T follicular helper cell (primary cell): ENCODE data around the gene ZNF524.
A peak's percentile ranks its signal among the peaks of the same experiment; 100 is the strongest.

Experiments used
- DNase-seq: peaks from one replicate; pipeline ENCODE4 v3.0.0-alpha.2; 2020; ENCODE audit warnings: low read depth

Gene ZNF524

GRCh38 chr19:55642153-55643002 is 42.3 kb downstream of the ZNF524 start:
- no peak for DNase-seq

DNA sequence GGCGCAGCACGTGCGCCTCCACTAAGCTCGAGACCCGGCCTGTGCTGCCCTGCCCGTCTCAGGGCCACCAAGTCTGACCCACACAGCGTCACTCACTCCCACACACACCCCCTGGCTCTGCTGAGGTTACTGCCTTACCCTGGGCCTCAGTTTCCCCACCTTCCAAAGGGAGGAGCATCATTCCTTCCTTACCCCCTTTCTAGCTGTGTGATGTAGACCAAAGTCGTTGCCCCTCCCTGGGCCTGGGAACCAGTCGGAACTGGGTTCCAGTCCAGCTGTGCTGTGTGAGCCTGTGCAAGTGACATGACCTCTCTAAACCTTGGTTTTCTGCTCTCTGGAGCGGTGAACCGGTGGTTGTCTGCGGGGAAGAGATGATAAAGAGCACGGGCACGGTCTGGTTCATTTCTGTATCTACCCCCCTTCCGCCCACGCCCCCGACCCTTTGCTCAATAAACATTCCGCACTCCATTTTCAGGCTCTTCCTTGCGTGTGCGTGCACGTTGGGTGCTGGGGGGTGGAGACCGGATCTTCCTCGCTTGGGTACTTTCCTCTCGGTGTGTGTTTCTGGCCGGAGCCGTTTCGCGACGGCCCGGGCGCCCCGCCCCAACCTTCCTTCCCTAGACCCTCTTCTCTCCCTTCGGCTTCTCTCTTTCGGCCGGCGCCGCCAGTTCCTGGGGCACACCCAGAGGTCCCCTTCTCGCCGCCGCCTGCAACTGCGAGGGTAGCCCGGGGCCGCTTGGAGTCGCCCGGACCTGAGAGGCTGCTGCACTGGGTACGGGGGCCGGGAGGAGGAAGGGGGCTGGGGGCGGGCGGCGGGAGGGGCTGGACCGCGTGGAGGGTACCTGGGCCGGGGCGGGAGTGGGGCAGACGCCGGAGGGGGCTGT is 43.2 kb downstream of the ZNF524 start, which contains the start of gene ZNF581:
ZNF581 (plus strand) TSS at position 647 of the 884 bp plus-strand sequence. CDS start 923 bp downstream, outside the sequence.
- peak; percentile 66 for DNase-seq

DNA sequence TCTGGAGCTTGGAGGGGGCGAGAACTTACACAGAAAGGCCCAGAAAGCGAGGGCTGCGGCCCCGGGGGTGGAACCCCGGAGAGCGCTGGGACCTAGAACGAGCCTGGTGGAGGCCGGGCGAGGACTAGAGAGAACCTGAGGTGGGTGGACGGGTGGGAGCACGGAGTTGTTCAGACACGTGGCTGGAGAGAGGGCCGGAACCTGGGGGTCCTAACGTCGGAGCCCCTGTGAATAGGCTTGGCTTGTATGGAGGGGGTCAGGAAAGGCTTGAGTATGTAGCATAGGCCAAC is 43.7 kb downstream of the ZNF524 start:
- no peak for DNase-seq

GRCh38 chr19:55644191-55644833 is 44.2 kb downstream of the ZNF524 start:
- DNase-seq = no peak

DNA sequence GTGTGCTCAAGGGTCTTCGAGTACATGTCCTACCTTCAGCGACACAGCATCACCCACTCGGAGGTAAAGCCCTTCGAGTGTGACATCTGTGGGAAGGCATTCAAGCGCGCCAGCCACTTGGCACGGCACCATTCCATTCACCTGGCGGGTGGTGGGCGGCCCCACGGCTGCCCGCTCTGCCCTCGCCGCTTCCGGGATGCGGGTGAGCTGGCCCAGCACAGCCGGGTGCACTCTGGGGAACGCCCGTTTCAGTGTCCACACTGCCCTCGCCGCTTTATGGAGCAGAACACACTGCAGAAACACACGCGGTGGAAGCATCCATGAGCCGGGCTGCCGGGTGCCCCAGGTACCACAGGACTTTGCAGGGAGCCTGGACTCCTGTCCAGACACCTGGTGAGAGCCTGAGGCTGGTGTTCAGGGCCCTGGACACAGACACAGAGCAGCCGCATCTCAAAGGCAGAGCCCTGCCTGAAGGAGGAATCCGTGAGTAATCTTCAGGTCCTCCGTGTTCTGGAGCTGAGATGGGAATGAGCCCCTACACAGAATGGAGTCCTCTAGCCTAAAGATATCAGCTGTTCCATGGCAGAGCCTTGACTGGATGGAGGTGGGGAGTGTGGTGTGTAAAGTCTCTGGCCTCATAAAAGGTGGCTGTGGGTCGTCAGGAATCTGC is 44.9 kb downstream of the ZNF524 start:
- no peak for DNase-seq

GRCh38 chr19:55645512-55645881 is 45.4 kb downstream of the ZNF524 start:
- DNase-seq = no peak

DNA sequence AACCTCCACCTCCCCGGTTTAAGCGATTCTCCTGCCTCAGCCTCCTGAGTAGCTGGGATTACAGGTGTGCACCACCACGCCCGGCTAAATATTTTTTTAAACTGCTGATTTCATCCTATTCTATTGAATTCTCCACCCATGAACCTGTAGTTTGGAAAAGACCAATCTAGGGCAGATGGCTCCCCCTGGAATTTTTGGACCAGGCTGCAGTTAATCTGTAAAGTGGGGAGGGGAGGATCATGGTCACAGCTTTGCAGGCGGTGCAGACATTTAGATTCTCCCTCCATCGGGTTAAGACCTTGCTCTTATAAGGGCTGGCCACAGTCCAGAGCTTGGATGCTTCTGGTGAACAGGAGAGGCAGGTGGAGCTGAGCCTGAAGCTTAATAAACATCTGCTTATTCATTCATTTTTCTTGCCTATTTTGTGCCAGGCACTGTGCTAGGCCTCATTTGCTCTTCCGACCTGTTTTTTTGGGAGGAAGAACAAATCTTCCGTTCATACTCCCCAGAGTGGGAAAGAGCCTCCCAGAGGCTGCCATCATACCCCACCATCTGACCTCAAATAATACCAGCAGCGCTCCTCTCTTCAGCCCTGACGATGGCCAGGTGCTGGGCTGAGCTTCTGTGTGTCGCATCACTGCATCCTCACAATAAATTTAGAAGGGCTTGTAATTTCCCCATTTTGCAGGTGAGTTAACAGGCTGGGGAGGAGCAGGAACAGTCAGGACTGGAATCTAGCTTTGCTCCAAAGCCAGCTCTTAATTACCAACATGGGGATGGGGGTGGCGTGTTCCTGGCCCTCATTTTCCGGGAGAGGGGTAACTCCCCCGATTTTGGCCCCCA is 47.0 kb downstream of the ZNF524 start:
- no peak for DNase-seq

DNA sequence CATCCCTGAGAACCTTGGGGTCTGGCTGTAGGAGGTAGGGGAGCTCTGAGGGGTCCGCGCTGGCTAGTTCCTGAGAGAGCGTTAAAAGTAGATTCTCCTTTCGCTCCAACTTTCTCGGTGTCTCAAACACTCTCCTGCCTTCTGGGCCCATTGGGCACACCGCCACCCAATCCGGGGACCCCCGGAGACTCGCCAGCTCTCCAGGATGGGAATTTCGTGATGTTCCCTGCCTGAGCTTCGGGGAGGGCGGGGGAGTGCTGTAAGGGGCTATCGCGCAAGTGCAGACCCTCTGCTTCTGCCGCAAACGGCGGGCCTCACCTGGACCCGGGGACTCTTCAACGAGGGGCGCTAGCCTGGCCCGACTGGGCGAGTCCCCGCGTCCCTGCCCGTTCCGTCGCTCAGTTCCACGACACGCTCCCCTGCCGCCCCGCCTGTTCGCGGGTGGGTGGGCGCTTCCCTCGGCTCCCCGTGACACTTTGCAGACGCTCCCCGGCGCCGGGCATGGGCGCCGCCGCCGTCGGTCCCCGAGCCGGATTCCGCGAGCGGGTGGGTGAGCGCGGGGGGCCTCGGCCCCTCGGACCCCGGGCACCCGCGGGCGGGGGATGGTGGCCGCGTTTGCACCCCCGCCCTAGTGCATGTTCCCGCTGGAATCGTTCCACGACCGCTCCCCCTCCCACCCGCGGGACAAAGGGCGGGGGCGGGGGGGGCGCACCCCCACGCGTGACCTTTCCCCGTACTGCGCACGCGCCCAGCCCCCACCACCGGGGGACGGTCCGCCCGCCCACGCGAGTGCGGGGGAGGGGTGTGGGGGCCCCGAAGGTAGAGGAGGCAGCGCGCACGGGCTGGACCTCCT is 47.9 kb downstream of the ZNF524 start, which contains the start of gene CCDC106:
CCDC106 (plus strand) TSS at position 481 of the 853 bp plus-strand sequence. CDS start 835 bp downstream, outside the sequence.
- DNase-seq = no peak

- no peak for DNase-seq
These were observed 48.6 kb downstream of the ZNF524 start for GRCh38 chr19:55648585-55649267.

DNA sequence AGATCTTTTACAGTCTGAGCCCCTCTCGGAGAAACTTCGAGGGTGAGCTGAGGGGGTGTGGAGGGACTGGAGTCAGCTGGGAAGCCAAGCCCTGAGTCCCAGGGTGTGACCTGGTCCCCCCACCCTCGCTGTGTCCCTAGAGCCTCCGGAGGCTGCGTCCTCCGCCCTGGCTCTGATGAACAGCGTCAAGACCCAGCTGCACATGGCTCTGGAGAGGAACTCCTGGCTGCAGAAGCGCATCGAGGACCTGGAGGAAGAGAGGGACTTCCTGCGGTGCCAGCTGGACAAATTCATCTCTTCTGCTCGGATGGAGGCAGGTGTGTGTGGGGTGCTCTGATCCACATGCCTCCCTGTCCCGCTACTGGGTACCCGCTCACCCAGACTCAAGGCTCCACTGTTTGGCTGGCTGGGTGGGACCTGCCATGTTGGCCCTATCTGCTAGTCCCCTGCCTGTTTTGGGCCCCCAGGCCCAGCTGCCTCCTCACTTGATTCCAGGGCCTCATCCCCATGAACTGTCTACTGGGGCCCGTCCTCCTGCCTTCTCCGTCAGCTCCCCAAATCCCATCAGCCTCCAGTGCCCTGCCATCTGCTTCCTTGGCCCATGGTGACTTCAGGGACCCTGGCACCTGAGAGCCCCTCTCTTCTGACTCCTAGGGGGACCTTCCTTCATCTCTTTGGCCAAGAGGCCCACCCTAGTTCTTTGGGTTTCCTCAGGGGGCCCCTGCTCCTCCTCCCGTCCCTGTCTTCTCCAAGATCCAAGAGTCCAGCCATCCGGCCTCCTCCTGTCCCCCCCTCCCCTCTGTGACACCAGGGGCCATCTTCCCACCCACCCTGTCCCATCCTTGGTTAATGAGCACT is 49.4 kb downstream of the ZNF524 start:
- no peak for DNase-seq

- DNase-seq = no peak
These were observed 50.1 kb downstream of the ZNF524 start for GRCh38 chr19:55650126-55650557.

DNA sequence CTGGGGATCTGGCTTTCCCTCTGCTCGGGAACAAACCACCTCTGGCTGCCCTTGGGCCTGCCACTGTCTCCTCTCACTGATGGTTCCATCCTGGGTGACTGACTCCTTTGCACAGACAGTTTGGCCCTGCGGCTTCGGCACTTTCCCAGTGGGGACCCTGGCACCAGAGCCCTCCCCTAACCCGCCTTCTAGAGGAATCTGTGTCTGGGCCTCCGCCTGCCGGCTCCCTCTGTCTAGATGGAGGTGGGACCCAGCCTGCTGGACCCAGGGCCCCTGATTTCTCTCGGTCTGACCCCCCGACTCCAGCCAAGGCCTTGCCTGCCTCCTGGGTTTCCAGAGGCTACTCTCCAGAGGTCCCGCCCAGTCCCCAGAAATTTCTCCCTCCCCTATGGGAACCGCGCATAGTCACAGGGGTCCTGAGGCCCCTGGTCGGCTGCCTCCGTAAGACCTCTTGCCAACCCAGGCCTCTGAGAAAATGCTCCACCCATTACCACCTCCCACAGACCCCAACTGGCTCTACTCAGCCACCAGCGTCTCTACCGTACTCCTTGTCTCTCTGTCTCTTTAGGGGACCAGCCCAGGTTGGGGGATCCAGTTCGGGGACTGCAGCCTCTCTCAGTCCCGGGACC is 50.6 kb downstream of the ZNF524 start:
- no peak for DNase-seq

DNA sequence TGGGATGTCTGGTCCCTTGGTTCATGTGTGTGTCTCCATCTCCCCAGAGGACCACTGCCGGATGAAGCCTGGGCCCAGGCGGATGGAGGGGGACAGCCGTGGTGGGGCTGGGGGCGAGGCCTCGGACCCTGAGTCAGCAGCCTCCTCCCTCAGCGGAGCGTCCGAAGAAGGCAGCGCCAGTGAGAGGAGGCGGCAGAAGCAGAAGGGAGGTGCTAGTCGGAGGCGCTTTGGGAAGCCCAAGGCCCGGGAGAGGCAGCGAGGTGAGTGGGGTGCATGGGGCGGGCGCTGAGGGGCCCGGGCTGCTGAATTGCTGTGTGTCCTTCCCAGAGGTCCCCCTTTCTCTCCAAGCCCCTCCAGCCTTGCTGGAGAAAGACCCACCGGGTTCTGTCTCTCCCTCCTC is 51.1 kb downstream of the ZNF524 start:
- DNase-seq = no peak

- no peak for DNase-seq
These were observed 52.4 kb downstream of the ZNF524 start for GRCh38 chr19:55652311-55653128.
